Heart left ventricle (tissue), 16 donors: Measurements from ENCODE around the gene BICC1. TPM values are rescaled to one million over a fixed set of nuclear protein-coding genes. Genes with fewer than 3 reads are reported as not detected.

Source experiments
- ATAC-seq, 4 donors: fragments of 200-7000 bp; cut with Tn5 transposase; one replicate each; pipeline ENCODE4 v1.9.1; 2020 to 2022; ENCODE audit warnings: moderate library complexity in 4 of 4, mild to moderate bottlenecking in 3 of 4, moderate number of reproducible peaks in 1 of 4
- DNase-seq, 5 donors: peaks; one replicate each; pipeline ENCODE4 v3.0.0-alpha.2; 2020
- H3K27ac ChIP-seq, 12 donors: fragments of 200-600 bp; sonication (generic) in 4 of 12; one replicate each; pipeline versions ENCODE4 v1.5.0 to v1.8.0; 2016 to 2022; ENCODE audit warnings: mild to moderate bottlenecking in 2 of 12
- H3K27me3 ChIP-seq, 9 donors: fragments of 200-600 bp; sonication (generic) in 2 of 9; one replicate each; pipeline versions ENCODE4 v1.5.1 to v1.8.0; 2016 to 2022; ENCODE audit warnings: mild to moderate bottlenecking in 3 of 9
- H3K36me3 ChIP-seq, 9 donors: fragments of 200-600 bp; sonication (generic) in 2 of 9; one replicate each; pipeline versions ENCODE4 v1.5.0 to v1.8.0; 2018 to 2022; ENCODE audit warnings: mild to moderate bottlenecking in 2 of 9
- H3K4me1 ChIP-seq, 12 donors: fragments of 200-600 bp; sonication (generic) in 4 of 12; one replicate each; pipeline versions ENCODE4 v1.5.0 to v1.8.0; 2016 to 2022; ENCODE audit warnings: mild to moderate bottlenecking in 3 of 12
- H3K4me3 ChIP-seq, 12 donors: fragments of 200-600 bp; sonication (generic) in 4 of 12; one replicate each; pipeline versions ENCODE4 v1.5.0 to v1.8.0; 2017 to 2022; ENCODE audit warnings: mild to moderate bottlenecking in 9 of 12, moderate library complexity in 4 of 12
- H3K9me3 ChIP-seq, 12 donors: fragments of 200-600 bp; sonication (generic) in 4 of 12; one replicate each; pipeline versions ENCODE4 v1.5.0 to v1.8.0; 2016 to 2022; ENCODE audit warnings: mild to moderate bottlenecking in 1 of 12
- CTCF ChIP-seq, 12 donors: fragments of 200-600 bp; sonication (generic) in 4 of 12; IDR thresholded peaks; one replicate each; pipeline versions ENCODE4 v1.5.0 to v1.8.0; 2018 to 2022; ENCODE audit warnings: antibody characterized with exemption in 12 of 12, mild to moderate bottlenecking in 5 of 12
- POLR2A ChIP-seq, 2 donors: fragments of 450-650 bp; IDR thresholded peaks; one replicate each; pipeline ENCODE4 v1.6.1; 2017; ENCODE audit warnings: antibody characterized with exemption in 2 of 2, mild to moderate bottlenecking in 2 of 2, moderate library complexity in 2 of 2
- WGBS, 4 donors: extraction: QIAGEN DNeasy Blood & Tissue Kit in 2 of 4; methylation state at CpG; one replicate each; pipeline versions ENCODE4 v1.1.5 to v1.1.7; 2013 to 2018; 5-methylcytosine and 5-hydroxymethylcytosine counted together
- intact Hi-C, 10 donors: fragments of 100-400 bp; cut with DNase I; formaldehyde crosslinking; loops; one replicate each; pipeline versions ENCODE4 v1.11.1 to v1.14.2; 2022
- polyA plus RNA-seq, 2 donors: library from polyadenylated mRNA; stranded (reverse); fragments of 200-250 nt; gene quantifications; one replicate each; pipeline ENCODE4 v1.2.3, GENCODE V29; 2013
- total RNA-seq, 9 donors: library from RNA; depleted of rRNA in 2 of 9; stranded (reverse); fragments of >200 nt in 2 of 9; fragmentation: NEBNext Ultra II Directional in 3 of 9; extraction: Animal tissue kit (Norgen Biotek cat#: 25700) in 3 of 9; gene quantifications; one replicate each; pipeline versions ENCODE4 v1.1.0 to v1.2.4, GENCODE V29; 2016 to 2023
- donor health status: ischemic (EF 13 %, LVEDD 7.1; RV severe dilation, severe dysfunction).
- donor health status: healthy with polysubstance abuse.
- donor health status: DM: no; HTN: yes; CAD: no.
- donor health status: DM: no; HTN: no; CAD: no.
- donor health status: ischemic (EF 25% LVEDD 6.9; RV normal size, moderate dysfunction).
- donor health status: ischemic (EF 25% LVEDD 5.7; RV mildly dilated, moderate dysfunction).
- donor health status: healthy.
- donor health status: DM: yes; HTN: yes; CAD: no.
- donor health status: ischemic (EF 35%, LVEDD 5.7; RV mildly dilated, moderate dysfunction).
- donor health status: nonischemic (EF 11% LVEDD 7.7; RV severe dilation, severe dysfunction).
- donor health status: DM: yes; HTN: yes; CAD: no.
- donor health status: PGD.
- donor health status: ischemic (EF 29% LVEDD 5.4; RV normal size, mild dysfunction).
- donor health status: nonischemic (EF 23%, LVEDD 6.1; RV moderate dilation, normal function).

Gene BICC1
- total and polyA plus RNA-seq, 11 donors = 1.6 to 18.7 (median 4.8) TPM

- Histone ChIP-seq H3K9me3 (no peaks in the 10 kb centered on the region), H3K27me3 (no peaks in the 10 kb centered on the region), H3K4me1 (peaks cover 0 to 9% (median 0%) of the 10 kb centered on the region in 12 donors), H3K36me3 (no peaks in the 10 kb centered on the region), H3K4me3 (no peak overlapping the region), H3K27ac (peak overlapping the region in 1 of 12 donors; percentile 59)
- ATAC-seq (no peak), DNase-seq (no peak)
- 62 to 69% (median 65%) methylated on average over 2 of the region's 2 CpGs for WGBS, 4 donors
- no peak for TF ChIP-seq POLR2A (IDR thresholded peaks at IDR 0.05)
- TF ChIP-seq CTCF (IDR thresholded peaks at IDR 0.05) = no peak
- intact Hi-C loops = no loop called here
These were observed 210.5 kb downstream of the BICC1 start for GRCh38 chr10:58723186-58723585.

- H3K4me3 ChIP-seq = no peak overlapping the region
- intact Hi-C loops = no loop called here
- peaks cover 0 to 5% (median 0%) of the 10 kb centered on the region in 12 donors for H3K9me3 ChIP-seq
- ATAC-seq = no peak
- no peaks in the 10 kb centered on the region for H3K36me3 ChIP-seq
- H3K27me3 ChIP-seq = no peaks in the 10 kb centered on the region
- H3K27ac ChIP-seq = peak overlapping the region in 1 of 12 donors; percentile 59
- 72 to 77% (median 73%) methylated on average over 1 of the region's 1 CpG for WGBS, 4 donors
- H3K4me1 ChIP-seq = peaks cover 0 to 9% (median 0%) of the 10 kb centered on the region in 12 donors
- no peak for DNase-seq
- TF ChIP-seq POLR2A (IDR thresholded peaks at IDR 0.05) (no peak), CTCF (IDR thresholded peaks at IDR 0.05) (no peak)
These were observed 211.3 kb downstream of the BICC1 start for GRCh38 chr10:58723966-58724365.

GRCh38 chr10:58724781-58725180 is 212.1 kb downstream of the BICC1 start:
- DNase-seq (no peak), ATAC-seq (no peak)
- Histone ChIP-seq H3K9me3 (peaks cover 0 to 11% (median 0%) of the 10 kb centered on the region in 12 donors), H3K27ac (peak overlapping the region in 1 of 12 donors; percentile 59), H3K4me1 (peaks cover 0 to 9% (median 0%) of the 10 kb centered on the region in 12 donors), H3K27me3 (no peaks in the 10 kb centered on the region), H3K36me3 (no peaks in the 10 kb centered on the region), H3K4me3 (no peak overlapping the region)
- TF ChIP-seq CTCF (IDR thresholded peaks at IDR 0.05) = no peak
- no peak for TF ChIP-seq POLR2A (IDR thresholded peaks at IDR 0.05)
- intact Hi-C loops = no loop called here
- WGBS, 4 donors = 86 to 93% (median 87%) methylated on average over 5 of the region's 5 CpGs

- no peak overlapping the region for H3K27ac ChIP-seq
- peaks cover 0 to 9% (median 0%) of the 10 kb centered on the region in 12 donors for H3K4me1 ChIP-seq
- no peak overlapping the region for H3K4me3 ChIP-seq
- peaks cover 0 to 14% (median 0%) of the 10 kb centered on the region in 12 donors for H3K9me3 ChIP-seq
- no peak for ATAC-seq
- no peak for DNase-seq
- no peaks in the 10 kb centered on the region for H3K27me3 ChIP-seq
- intact Hi-C loops = no loop called here
- no peaks in the 10 kb centered on the region for H3K36me3 ChIP-seq
- TF ChIP-seq POLR2A (IDR thresholded peaks at IDR 0.05) = no peak
- TF ChIP-seq CTCF (IDR thresholded peaks at IDR 0.05) = no peak
These were observed 213.2 kb downstream of the BICC1 start for GRCh38 chr10:58725901-58726300.
